BJ (cell line): Measurements from ENCODE around the gene BUB1B. TPM values are rescaled to one million over a fixed set of nuclear protein-coding genes. Genes with fewer than 3 reads are reported as not detected.
"Not testable (repeated sequence)": the region's sequence is repeated elsewhere in the genome, so short reads cannot be mapped to it uniquely, and the experiment has no call there.

Source experiments
- CTCF ChIA-PET: fragments of 350-600 bp; formaldehyde crosslinking; extraction: SDS; loops from one replicate; lab custom pipeline; 2021; ENCODE audit warnings: antibody characterized with exemption, inconsistent platforms; lab: Yijun Ruan, JAX
- POLR2A ChIA-PET: fragments of 300-600 bp; sonication (Branson Sonifier 250); formaldehyde crosslinking; extraction: SDS; loops from one replicate; lab custom pipeline; 2021; ENCODE audit warnings: antibody characterized with exemption; lab: Charles Lee
- DNase-seq: peaks from one replicate; pipeline ENCODE4 v3.0.0-alpha.2; 2011; ENCODE audit warnings: low read depth
- H3K27me3 ChIP-seq: 2 replicates; pipeline ENCODE4 v1.6.0; 2011; ENCODE audit warnings: low read length; ENCODE audit not compliant: control insufficient read depth, insufficient read depth
- H3K36me3 ChIP-seq: 2 replicates; pipeline ENCODE4 v1.5.1; 2011; ENCODE audit warnings: low read length; ENCODE audit not compliant: control insufficient read depth, insufficient read depth
- H3K4me3 ChIP-seq: 2 replicates; pipeline ENCODE4 v1.5.1; 2011; ENCODE audit warnings: low read depth, mild to moderate bottlenecking, control low read depth, low read length
- polyA plus RNA-seq: library from polyadenylated mRNA; depleted of rRNA; stranded (reverse); fragments of >200 nt; gene quantifications from 2 replicates; pipeline ENCODE4 v1.2.3, GENCODE V29; 2011
- TF ChIP-seq, protein P1 (sequence below): IDR thresholded peaks from 2 replicates; pipeline ENCODE4 v1.5.1; 2011; ENCODE audit warnings: low read depth, mild to moderate bottlenecking, control low read depth, inconsistent platforms, low read length, moderate library complexity; ENCODE audit not compliant: insufficient read depth

The BUB1B gene
- polyA plus RNA-seq, 1 experiment, result 12.8 TPM

DNA sequence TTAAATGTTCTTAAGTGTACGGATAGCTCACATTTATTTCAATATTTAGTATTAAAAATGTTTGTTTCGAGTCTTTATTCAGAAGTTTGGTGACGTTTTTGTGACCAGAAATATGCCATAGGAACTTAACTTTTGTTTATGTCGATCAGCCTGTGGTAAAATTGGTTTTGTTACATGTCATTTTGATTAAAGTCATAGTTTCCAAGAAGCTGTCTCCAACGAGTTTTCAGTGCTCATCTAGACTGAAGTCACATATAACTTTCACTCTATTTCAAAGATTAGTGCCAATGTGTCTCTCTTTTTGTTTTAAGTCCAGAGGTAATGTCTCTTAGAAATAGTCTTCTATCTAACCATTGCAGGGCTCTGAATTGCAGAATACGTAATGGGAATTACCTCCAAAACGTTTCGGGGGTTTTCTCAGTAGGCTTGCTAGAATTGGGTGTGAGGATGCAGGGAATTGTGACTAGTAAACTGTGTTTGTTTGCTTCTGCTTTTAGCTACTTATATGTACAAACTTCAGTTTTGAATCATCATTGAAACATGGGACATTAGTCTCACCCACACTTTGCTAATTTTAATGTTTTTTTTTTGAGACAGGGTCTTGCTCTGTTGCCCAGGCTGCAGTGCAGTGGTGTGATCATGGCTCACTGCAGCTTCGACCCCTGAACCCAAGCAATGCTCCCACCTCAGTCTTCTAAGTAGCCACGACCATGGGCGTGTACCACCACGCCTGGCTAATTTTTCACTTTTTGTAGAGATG is 3.0 kb downstream of the BUB1B start:
- Histone ChIP-seq H3K36me3 (no peaks in the 10 kb centered on the region), H3K4me3 (no peak overlapping the region), H3K27me3 (no peaks in the 10 kb centered on the region)
- CTCF ChIA-PET, result interaction anchor here (1.1 to 1.8 kb wide), 3 partner anchors 20 to 118 kb away, joined by 3 to 4 read pairs (median 4); no protein-coding TSS in a partner anchor
- TF ChIP-seq, protein P1, sequence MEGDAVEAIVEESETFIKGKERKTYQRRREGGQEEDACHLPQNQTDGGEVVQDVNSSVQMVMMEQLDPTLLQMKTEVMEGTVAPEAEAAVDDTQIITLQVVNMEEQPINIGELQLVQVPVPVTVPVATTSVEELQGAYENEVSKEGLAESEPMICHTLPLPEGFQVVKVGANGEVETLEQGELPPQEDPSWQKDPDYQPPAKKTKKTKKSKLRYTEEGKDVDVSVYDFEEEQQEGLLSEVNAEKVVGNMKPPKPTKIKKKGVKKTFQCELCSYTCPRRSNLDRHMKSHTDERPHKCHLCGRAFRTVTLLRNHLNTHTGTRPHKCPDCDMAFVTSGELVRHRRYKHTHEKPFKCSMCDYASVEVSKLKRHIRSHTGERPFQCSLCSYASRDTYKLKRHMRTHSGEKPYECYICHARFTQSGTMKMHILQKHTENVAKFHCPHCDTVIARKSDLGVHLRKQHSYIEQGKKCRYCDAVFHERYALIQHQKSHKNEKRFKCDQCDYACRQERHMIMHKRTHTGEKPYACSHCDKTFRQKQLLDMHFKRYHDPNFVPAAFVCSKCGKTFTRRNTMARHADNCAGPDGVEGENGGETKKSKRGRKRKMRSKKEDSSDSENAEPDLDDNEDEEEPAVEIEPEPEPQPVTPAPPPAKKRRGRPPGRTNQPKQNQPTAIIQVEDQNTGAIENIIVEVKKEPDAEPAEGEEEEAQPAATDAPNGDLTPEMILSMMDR, result no peak
- POLR2A ChIA-PET, result no interaction called here
- no peak for DNase-seq

DNA sequence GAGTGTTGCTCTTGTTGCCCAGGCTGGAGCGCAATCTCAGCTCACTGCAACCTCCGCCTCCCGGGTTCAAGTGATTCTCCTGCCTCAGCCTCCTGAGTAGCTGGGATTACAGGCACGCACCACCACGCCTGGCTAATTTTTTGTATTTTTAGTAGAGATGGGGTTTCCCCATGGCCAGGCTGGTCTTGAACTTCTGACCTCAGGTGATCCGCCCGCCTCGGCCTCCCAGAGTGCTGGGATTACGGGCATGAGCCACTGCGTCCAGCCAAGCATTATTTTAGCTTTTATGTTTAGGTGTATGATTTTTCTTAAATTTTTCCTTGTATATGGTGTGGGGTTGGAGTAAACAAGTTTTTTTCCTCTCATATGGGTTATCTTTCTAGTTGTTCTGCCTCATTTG is 6.5 kb downstream of the BUB1B start:
- H3K27me3 ChIP-seq, H3K4me3 ChIP-seq, CTCF ChIA-PET, H3K36me3 ChIP-seq, DNase-seq: not testable (repeated sequence)
- POLR2A ChIA-PET, result interaction anchor here (0.6 kb wide), 1 partner anchor 9 kb away, joined by 5 read pairs; no protein-coding TSS in a partner anchor

DNA sequence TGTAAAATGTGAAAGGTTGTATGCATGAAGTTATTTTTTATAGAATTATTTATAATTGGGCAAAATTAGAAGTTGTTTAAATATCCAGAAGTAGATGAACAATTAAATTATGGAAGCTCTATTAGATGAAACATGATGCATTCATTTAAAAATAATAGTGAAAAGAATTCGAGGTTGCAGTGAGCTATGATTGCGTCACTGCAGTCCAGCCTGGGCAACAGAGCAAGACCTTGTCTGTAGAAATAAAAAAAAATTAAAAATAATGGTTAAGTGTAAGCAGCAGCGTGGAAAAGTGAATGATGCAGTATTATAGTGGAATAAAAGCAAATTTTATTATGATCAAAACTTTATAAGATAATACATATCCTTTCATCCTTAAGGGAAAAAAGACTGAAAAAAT is 14.3 kb downstream of the BUB1B start:
- Histone ChIP-seq H3K27me3 (no peaks in the 10 kb centered on the region), H3K4me3 (no peak overlapping the region), H3K36me3 (no peaks in the 10 kb centered on the region)
- POLR2A ChIA-PET, result no interaction called here
- CTCF ChIA-PET, result interaction anchor here (1.2 to 2.0 kb wide), 2 partner anchors 9 to 129 kb away, joined by 7 to 8 read pairs; no protein-coding TSS in a partner anchor
- TF ChIP-seq, protein P1, result no peak
- DNase-seq, result no peak

DNA sequence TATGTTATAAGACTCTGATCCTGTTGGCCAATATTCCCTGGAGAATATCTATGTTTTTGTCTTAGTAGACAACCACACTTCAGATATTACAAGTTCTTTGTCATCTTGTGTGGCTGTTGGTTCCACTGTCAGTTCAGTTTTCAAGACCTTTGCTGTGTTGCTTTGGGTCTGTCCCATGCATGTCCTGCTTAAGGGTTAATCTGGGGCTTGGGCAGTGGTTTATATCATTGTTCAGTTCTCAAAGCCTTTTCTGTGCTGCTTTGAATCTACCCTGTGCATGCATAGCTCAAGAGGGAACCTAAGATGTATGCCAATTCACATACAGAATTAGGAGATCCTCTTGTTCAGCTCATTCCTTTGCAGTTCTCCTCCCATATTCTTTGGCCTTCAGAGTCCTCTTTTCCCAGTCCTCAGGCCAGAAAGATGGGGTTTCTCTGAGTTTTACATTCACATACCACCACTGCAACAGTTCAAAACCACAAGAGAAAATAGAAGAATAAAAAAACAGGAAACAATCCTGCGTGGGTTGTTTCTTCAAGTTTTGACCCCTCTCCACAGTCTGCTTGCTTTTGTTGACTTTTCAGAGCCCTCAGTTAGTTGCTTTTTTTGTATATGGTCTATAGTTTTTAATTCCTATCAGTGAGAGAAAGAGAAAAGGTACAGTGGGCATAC is 21.6 kb downstream of the BUB1B start:
- TF ChIP-seq, protein P1, result no peak
- Histone ChIP-seq H3K4me3 (no peak overlapping the region), H3K27me3 (no peaks in the 10 kb centered on the region), H3K36me3 (no peaks in the 10 kb centered on the region)
- ChIA-PET POLR2A (no interaction called here), CTCF (interaction anchor here (1.0 to 1.3 kb wide), 4 partner anchors 25 to 137 kb away, joined by 3 to 5 read pairs (median 4); no protein-coding TSS in a partner anchor)
- no peak for DNase-seq

DNA sequence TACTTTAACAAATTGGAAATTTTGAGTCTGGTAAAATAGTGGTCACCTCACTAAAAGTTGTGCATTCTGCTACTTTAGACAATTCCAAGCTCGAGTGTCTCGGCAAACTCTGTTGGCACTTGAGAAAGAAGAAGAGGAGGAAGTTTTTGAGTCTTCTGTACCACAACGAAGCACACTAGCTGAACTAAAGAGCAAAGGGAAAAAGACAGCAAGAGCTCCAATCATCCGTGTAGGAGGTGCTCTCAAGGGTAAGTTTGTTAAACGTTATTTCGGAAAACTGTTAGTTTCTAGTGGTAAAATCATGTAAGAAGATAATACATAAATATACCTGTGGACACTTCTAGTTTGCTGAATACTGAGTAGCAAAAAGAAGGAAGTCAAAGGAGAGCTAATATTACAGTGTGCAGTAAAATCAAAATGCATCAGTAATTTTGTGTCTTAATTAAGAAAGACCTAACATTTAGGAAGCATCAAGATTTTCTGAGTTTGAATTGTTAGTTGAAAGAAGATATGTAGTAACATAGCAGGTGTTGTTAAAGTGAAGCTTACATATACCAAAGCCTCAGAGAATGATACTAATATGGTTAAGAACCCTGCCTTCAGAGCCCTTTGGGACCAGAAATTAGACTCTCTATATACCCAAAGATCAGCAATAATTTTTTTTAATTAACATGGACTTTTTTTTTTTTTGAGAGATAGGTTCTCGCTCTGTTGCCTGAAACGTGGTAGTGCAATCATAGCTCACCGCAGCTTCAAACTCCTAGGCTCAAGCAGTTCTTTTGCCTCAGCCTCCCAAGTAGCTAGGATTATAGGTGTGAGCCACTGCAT is 23.0 kb downstream of the BUB1B start:
- TF ChIP-seq, protein P1, result no peak
- CTCF ChIA-PET, result interaction anchor here (0.7 to 1.6 kb wide), 6 partner anchors 9 to 138 kb away, joined by 3 to 8 read pairs (median 3); no protein-coding TSS in a partner anchor
- DNase-seq, result no peak
- Histone ChIP-seq H3K4me3 (no peak overlapping the region), H3K27me3 (no peaks in the 10 kb centered on the region), H3K36me3 (no peaks in the 10 kb centered on the region)
- POLR2A ChIA-PET, result no interaction called here
